ENCODE data around the gene CFAP251.

GRCh38 chr12:121949648-121950397 is 31.4 kb downstream of the CFAP251 start:
- TF ChIP-seq, protein P1, sequence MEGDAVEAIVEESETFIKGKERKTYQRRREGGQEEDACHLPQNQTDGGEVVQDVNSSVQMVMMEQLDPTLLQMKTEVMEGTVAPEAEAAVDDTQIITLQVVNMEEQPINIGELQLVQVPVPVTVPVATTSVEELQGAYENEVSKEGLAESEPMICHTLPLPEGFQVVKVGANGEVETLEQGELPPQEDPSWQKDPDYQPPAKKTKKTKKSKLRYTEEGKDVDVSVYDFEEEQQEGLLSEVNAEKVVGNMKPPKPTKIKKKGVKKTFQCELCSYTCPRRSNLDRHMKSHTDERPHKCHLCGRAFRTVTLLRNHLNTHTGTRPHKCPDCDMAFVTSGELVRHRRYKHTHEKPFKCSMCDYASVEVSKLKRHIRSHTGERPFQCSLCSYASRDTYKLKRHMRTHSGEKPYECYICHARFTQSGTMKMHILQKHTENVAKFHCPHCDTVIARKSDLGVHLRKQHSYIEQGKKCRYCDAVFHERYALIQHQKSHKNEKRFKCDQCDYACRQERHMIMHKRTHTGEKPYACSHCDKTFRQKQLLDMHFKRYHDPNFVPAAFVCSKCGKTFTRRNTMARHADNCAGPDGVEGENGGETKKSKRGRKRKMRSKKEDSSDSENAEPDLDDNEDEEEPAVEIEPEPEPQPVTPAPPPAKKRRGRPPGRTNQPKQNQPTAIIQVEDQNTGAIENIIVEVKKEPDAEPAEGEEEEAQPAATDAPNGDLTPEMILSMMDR (IDR thresholded peaks at IDR 0.05 in 2 of 3, conservative IDR thresholded peaks at IDR 0.05 in 1 of 3; ENCODE audit: control insufficient read depth in 2 of 3, extremely low read depth in 1 of 3, insufficient read depth in 1 of 3, low read depth in 3 of 3, low read length in 3 of 3): no peak
- no peak for TF ChIP-seq CHD2 (IDR thresholded peaks at IDR 0.05; ENCODE audit: borderline replicate concordance, low read depth, low read length)

All from GM12878 (cell line).